HG03378 (cell line): Measurements from ENCODE around the gene NDEL1.

Experiments
- ATAC-seq: cut with Tn5 transposase; IDR thresholded peaks from one replicate; pipeline ENCODE4 v1.9.1; 2021; ENCODE audit warnings: mild to moderate bottlenecking, moderate library complexity; ENCODE audit not compliant: unreplicated experiment

The NDEL1 gene

DNA sequence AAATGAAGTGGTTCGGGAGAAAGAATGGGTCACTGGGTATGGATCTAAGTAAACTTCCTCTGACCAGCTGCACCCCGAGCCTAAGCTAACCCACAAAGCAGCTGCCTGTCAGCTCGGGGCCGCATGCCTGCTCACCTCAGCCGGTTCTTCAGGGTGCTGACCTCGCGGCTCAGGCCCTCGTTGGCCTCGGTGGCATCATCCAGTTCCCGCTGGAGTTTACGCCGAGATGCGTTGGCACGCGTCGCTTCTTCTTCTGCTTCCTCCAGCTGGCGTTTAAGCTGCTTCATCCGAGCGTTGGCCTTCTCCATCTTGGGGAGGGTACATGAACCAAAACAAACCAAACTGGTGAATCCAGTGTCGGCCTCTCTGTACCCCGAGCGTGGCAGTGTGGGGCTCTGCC is 41.1 kb downstream of the NDEL1 start:
- ATAC-seq, result no peak

DNA sequence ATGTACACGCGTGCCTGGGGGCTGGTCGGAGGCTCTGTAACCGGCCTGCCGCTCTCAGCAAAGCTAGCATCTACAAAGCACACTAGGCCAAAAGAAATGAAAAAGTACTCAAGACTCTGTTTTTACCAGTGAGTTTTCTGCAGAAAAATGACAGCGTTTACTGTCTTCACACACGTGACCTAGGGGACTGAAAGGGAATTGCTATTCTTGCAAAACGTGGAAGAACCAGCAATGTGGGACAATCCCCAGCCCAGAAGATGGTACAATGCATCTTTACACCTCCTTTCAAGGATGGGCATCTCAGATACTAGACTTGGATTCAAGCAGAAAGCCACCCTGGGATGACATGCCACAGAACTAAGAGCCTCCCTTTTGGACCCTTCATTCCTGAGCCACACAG is 41.5 kb downstream of the NDEL1 start:
- no peak for ATAC-seq

DNA sequence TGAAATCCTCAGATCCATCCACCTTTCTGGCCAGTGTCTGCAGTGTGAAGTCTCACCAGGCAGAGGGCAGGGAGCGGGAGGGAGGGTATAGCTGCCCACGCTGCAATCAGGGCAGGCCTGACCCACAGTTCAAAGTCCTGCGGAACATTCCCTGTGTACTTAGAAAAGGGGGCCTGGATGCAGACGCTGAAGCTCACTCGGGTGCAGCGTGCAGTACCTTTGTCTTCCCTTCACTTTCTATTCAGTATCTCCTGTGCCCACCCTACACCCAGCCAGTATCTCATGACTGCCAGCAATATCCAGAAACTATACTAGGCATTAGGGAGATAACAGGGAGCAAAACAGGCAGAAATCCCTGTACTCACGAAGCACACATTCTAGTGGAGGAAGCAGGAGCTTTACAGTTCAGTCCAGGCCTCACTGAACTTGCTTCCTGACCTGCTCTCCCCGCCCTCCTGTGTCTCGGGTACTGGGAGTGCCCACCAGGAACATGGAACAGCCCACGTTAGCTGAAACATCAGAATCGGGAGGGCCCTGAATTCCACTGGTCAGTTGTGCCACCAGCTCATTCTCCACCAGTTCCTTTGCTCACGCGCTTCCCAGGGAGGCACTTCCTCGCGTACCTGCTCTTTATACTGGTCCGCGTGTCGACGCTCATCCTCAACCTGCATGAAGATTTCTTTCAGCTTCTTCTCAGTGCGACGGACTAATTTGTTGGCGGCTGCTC is 42.2 kb downstream of the NDEL1 start:
- no peak for ATAC-seq

DNA sequence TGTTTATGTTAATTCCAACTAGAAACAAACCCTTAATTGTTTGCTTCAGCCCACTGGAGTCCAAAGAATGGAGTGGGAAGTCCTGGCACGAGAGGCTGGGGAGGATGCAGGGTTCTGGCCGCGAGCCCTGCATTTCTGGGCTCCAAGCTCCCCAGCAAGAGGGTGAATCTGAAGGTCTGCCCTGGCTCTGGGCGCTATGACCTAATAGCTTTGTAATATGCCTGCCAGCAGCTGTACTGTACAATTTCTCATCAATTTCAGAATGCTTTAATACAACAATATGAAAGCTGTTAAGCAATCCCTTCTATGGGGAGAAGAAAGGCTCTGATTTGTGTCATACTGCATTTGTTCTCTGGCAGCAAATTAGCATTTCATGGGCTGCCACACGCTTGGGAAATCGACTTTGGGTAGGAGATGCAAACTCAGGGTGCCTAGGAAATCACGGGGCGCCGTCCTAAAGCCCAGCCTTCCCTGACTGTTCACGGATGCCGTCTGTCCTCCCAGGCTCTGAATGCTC is 43.8 kb downstream of the NDEL1 start:
- no peak for ATAC-seq

DNA sequence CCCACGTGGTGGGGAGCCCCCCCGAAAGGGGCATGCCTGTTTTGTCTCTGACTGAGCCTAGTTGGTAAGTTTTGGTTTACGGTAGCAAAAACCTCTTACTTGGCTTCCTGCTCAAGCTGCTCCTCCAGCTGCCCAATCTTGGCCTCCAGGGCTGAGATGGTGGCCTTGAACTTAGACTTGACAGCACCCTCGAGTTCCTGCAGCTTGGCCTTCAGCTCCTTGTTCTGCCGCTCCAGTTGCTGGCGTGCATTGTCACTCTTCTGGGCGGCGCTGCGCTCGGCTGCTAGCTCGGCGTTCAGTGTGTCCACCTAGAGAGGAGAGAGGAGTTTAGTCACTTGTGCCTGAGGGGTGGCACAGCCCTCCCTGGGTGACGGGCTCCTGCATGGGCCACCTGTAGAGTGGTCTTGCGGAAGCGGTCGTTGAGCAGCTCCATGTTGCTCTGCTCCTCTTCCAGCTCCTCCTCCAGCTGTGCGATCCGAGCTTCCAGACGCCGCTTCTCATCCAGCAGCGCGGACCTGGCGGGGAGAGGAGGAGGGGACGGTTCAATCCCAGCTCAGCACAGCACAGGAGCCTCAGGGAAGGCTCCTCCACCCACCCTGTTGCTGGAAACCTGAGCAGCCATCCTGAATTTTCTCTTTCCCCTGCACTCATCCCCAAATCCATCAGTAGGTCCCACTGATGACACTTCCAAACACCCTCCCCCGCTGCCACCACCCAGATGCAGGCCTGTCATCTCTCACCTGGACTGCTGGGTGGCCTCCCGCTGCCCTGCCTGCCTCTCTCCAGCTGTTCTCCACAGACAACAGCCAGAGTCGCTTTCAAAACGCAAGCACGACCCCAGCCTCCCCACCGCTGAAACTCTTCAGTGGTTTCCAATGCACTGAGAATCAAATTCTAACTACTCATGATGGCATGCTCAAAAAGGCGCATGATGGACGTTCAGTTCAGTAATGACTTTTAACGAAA is 44.6 kb downstream of the NDEL1 start:
- ATAC-seq, result no peak

DNA sequence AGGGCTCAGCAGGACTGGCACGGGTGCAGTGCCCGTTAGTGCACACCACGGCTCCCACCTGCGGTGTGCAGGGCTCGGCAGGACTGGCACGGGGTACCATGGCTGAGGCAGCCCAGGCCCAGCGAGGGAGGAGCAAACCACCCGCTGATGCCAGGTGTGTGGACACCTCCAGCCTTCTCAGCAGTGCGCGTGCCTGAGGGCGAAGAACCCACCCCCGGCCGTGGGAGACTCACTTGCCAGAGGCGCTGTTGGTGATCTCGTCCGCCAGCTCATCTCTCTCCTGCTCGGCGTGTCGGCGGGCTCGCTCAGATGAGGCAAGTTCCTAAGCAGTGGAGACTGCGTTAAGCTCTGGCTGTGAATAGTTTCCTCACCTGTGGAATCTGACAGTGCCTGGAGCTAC is 45.4 kb downstream of the NDEL1 start:
- ATAC-seq, result no peak

DNA sequence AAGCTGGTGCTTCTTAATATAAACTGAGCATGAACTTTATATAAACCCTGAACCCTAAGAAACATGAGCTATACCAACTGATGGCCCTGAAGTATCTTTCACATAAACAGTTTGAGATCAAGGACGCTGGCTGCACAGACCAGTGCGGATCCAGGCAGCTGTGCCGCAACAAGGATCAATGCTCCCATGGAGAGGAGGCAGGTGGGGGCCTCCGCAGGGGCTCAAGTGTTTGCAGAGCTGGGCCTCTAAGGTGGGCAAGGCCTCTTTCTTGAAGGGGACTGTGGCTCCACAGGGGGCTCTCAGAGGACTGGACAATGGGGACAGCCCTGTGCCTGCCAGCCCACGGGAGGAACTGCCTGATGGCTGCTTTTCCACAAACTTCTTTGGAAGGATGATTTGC is 46.0 kb downstream of the NDEL1 start:
- no peak for ATAC-seq

DNA sequence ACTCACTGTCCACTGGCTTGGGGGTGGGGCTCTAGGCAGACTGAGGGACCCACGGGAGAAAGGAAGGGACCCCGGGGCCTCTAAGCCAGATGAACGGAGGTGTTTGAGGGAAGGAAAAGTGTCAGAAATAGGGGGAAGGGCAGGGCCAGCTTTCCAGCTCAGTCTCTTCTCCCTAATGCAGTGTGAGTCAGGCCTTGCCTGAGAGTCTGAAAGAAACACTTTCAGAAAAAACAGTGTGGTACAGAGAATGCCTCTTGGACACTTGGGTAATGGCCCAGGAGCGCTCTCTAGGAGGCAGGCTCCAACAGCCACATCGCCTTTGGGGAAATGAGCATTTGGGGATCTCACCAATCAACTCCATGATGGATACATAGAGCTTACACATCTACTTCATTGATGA is 46.9 kb downstream of the NDEL1 start:
- no peak for ATAC-seq

DNA sequence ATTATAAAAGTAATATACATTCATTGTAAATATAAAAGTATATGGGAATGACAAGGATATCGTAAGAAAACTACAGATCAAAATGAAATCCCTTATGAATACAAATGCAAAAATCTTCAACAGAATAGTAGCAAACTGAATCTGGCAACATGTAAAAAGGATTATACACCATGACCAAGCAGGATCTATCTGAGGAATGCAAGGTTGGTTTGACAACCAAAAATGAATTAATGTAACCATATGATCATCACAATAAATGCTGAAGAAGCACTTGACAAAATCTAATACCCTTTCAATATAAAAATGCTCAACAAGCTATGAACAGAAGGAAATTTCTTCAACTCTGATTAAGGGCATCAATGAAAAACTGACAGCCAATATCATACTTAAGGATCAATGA is 48.8 kb downstream of the NDEL1 start:
- ATAC-seq, result no peak

DNA sequence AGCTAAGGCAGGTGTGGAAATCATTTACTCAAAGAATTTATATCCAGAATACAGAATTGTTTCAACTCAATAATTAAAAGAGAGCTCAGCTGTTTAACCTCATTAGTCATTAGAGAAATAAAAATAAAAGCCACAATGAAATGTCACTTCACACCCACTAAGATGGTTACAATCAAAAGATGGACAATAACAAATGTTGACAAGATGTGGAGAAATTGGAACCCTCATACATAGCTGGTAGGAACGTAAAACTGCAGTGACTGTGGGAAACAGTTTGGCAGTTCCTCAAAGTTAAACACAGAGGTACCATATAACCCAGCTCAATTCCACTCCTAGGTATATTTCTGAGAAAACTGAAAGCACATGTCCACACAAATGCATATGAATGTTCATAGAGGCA is 49.8 kb downstream of the NDEL1 start:
- no peak for ATAC-seq

DNA sequence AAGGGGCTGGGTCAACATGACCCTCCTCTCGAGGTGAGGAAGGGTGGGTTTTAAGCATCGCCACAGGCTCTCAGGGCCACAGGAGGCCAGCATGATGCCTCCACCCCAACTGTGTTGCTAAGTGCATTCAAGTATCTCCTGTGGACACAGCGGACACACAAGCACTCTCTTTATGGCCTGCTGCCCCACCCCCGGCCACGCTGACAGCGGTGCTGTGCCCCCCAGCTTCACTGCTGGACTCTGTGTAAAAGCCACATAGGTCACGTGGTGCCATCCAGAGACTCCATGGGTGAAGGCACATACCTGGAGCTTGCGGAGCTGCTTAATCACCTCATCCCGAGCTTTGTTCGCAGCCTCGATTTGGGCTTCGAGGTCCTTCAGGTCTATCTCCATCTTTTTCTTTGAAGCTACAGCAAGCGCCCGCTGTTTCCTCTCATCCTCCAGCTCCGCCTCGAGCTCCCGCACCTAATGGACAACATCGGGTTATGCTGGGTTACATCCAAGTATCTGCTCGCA is 51.5 kb downstream of the NDEL1 start:
- no peak for ATAC-seq

DNA sequence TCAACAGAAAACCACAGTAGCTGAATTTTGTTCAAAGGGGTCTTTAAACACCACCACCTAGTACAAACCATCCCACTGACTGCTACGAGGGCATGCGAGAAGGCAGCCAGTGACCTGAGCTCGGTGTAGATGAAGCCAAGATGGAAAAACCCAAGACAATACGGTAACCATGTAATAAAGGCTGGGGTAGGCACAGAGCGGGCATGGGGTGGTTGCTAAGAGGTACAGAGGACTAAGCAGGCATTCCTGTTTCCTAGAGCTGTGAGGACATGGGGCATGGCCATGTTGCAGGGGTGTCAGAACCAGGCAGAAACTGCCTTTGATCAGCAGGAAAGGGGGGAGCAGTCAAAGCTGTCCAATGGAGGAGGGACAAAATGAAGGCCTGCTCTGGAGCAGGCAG is 52.1 kb downstream of the NDEL1 start:
- no peak for ATAC-seq

DNA sequence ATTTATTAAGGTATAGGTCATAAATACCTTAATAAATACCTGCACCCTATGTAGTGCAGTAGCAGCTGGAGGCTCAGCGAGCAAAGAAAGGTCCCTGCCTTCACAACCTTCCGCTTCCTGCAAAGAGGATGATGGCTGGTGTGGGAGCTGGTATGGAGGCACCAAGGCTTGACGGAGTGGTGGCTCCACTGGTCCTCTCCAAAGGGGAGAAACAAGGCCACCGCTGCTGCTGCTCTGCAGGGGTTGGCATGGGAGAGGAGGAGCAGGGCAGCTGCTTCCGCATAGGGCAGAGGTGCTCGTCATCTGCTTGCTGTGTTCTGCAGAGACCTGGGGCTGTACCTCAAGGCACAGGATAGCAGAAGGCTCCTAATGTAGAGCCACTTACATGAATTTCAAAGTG is 52.8 kb downstream of the NDEL1 start:
- ATAC-seq, result no peak

DNA sequence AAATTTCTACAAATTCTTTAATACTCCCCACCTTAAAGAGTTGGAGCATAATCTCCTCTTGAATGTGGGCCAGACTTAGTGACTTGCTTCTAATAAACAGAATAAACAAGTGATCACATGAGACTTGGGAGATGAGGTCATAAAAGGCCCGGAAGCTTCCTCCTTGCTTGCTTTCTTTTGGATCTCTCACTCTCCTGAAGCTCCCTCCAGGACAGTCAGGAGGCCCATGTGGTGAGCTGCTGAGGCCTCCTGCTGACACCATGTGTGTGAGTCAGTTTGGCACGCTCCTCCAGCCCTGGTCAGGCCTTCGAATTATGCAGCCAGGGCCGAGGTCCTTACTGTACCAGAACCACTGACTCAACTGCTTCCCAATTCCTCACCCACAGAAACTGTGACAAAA is 53.2 kb downstream of the NDEL1 start:
- no peak for ATAC-seq

DNA sequence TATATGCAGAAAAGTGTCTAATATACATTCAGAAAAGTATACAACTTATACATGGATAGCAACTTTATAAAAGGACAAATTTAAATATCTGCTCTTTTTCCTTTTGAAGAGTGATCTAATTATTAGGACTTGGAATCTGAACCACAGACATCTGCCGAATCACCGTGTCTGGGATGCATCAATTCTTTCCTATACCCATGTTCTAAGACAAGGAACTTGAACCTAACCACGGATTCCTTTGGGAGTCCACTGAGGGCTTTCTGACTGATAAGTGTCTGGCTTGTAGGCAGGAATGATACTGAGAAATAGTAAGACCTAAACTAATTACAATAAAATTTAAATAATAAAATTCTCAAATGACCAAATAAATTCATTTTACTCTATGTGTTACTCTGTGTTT is 54.2 kb downstream of the NDEL1 start:
- no peak for ATAC-seq

DNA sequence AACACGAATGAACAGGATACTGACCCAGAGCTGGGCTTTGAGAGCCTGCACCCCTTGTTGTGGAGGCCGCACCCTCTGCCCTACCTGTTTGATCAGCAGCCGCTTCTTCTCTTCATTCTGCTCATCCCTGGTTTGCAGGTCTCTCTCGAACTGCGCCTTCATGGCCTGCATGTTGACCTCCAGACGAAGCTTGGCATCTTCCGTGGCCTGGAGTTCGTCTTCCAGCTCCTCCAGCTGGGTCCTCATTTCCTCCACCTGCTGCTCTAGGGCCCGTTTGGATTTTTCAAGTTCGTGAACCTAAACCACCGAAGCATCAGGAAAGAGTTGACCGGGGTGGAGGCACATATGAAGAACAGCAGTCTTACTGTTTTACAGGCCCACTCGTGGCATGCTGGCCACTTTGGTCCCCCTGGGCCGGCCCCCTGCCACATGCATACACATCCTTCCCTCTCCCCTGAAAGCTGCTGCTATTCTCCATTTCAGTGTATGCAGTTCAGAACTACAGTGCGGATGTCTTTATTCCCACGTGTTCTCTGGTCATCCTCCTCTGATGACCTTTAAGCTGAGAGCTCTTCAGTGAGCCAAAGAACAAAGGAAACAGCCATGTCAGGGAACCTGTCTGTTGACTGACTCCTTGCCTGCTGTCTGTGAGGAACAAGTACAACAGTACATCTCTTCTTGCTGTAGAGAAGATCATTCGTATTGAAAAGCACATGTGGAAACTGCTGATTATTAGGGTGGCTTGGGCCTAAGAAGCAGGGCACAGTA is 54.8 kb downstream of the NDEL1 start:
- no peak for ATAC-seq

DNA sequence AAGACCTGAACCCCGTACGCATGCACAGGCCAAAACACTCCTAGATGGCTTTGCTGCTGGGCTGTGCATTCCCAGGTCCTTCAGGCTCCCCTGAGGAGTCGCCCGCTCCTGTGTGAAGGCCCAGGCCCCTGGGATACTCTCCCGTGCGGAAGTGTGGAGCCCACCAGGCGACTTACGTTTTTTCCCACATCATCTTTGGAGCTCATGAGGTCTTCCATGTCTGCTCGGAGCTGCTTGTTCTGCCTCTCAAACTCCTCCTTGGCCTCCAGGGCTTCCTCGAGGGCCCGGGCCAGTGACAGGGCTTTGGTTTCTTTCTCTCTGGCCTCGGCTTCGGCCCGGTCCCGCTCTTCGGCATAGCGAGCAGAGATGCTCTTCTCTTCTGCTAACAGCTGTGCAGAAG is 56.4 kb downstream of the NDEL1 start:
- ATAC-seq, result no peak

DNA sequence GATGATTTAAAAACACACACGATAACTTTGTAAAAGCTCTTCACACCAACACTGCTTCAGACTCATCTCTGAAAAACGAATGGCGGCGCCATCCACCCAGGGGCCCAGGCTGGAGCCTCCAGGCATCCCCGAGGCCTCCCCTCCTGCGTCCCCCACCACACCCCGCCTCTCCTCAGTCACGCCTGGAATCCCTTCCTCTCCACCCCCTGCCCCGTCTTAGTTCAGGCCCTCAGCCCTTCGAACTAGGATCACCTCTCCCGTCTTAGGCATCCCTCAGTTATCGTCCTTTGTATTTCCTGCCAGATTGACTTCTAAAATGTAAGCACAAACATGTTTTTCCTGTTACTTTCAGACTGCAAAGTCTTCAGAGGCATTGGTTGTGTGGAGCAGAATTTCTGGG is 58.3 kb downstream of the NDEL1 start:
- no peak for ATAC-seq

DNA sequence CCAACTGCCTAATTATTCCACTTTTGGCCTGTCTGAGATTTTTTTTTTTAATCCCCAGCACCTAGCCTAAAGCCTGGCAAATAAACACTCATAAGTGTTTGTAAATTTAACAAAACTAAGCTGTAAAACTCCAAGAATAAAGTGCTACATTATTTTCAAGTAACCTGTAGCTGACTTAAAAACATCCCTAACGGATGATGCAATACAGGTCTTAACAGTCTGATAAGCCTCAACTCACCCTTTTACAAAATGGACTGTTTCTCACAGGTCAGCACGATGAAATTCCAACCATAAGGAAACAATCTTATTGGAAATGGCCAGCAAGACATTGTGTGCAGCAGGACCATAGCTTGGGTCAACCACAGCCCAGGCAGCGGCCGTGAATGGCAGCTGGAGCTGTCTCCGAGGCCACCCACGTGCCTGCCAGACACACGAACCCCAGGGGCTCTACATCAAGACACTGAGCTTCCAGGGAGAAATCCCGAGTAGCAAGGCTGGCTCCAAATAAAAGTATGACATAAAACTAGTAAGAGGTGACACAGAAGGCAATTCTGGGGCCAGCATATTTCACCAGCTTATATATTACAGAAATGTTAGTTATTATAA is 58.9 kb downstream of the NDEL1 start:
- no peak for ATAC-seq

DNA sequence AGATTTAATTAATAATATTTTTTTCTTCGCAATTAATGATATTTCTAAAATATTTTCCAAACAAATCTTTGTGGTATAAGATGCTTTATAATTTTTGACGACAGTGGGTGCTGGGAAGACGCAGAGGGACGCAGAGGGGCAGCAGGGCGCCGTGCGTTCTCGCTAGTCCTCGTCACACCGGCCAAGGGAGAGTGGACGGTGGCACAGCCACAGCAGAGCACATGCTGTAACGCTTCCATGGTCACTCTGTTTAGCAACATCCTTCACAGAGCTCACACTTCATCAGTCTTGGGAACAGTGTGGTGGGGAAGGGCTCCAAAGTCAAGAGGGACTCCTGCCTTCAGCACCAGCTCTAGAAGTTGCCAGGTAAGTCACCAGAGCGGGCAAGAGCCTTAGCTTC is 60.4 kb downstream of the NDEL1 start:
- ATAC-seq, result no peak

DNA sequence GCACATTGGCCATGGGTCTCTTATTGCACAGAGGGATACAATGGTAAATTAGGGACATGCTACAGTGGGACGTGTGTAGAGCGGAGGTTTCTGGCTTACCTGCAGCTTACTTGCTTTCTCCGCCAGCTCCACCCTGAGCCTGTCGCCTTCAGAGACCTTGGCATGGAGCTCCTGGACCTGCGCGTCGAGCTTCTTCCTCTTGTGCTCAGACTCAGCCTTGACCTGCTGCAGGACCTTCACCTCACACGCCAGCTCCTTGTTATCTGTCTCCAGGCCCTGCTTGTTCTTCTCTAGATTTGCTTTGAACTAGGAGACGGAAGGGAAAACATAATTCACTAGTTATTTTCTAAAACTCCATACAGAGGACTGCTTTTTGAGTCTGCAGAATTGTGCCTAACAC is 63.5 kb downstream of the NDEL1 start:
- ATAC-seq, result no peak
